ENCODE results near the gene SH2D1A. TPM values are rescaled to one million over a fixed set of nuclear protein-coding genes. Genes with fewer than 3 reads are reported as not detected.

SH2D1A gene
- polyA plus RNA-seq, 1 donor (not counting 4 experiments of a cell fraction or from before 2014, with no cell fraction given), result 0.04 TPM

DNA sequence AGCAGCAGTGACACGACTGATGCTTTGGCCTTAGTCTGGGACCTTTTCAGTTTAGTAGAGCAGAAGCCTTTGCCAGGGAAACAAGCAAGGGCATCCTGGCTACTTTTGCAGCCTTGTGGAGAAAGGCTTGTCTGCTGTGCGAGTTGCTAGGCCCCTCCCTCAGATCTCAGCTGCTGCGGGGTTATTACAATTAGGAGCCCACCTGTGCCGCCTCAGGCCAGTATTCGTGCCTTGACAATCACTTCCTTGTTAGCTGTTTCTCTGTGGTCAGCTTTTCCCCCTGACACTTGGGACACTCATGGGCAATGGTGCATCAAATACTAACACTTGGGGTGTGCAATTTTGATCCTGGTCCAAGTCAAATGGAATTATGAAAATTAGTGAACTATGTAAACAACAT, 67.9 kb downstream of the SH2D1A start:
- dilution Hi-C loops (cut with MboI; ENCODE audit: extremely low pct_ligation_motif_present, low sequenced_read_pairs), result no loop called here

GRCh38 chrX:124415115-124415800, 68.9 kb downstream of the SH2D1A start:
- FAIRE-seq (no peak), DNase-seq (ENCODE audit: low read depth, low spot score) (no peak)
- Histone ChIP-seq H3K27me3 (ENCODE audit: control insufficient read depth, extremely low read depth, insufficient read depth, low read length) (no peaks in the 10 kb centered on the region), H3K9me1 (ENCODE audit: control insufficient read depth, extremely low read depth, insufficient read depth, low read length) (no peaks in the 10 kb centered on the region), H3K79me2 (ENCODE audit: control insufficient read depth, insufficient read depth, low read length) (no peaks in the 10 kb centered on the region), H3K9me3 (ENCODE audit: control insufficient read depth, low read depth, low read length) (no peaks in the 10 kb centered on the region), H3K36me3 (ENCODE audit: control insufficient read depth in 2 of 2, extremely low read depth in 1 of 2, insufficient read depth in 2 of 2, low read length in 2 of 2) (no peaks in the 10 kb centered on the region), H3K4me3 (ENCODE audit: control insufficient read depth in 2 of 3, extremely low read depth in 1 of 3, insufficient read depth in 2 of 3, low read depth in 1 of 3, low read length in 3 of 3) (no peak overlapping the region), H3K27ac (ENCODE audit: control insufficient read depth, insufficient read depth, low read length) (no peak overlapping the region), H3K4me2 (ENCODE audit: control insufficient read depth, extremely low read depth, insufficient read depth, low read depth, low read length) (no peak overlapping the region), H4K20me1 (ENCODE audit: control insufficient read depth, extremely low read depth, insufficient read depth, low read length) (no peaks in the 10 kb centered on the region), H3K9ac (ENCODE audit: control insufficient read depth, extremely low read depth, insufficient read depth, low read length) (no peak overlapping the region), H3K4me1 (ENCODE audit: control insufficient read depth, extremely low read depth, insufficient read depth, low read length) (no peaks in the 10 kb centered on the region), H2AFZ (ENCODE audit: control insufficient read depth, low read length) (no peak overlapping the region)
- no peak for TF ChIP-seq EZH2 (IDR thresholded peaks at IDR 0.05; ENCODE audit: low read length)
- TF ChIP-seq, protein P1, sequence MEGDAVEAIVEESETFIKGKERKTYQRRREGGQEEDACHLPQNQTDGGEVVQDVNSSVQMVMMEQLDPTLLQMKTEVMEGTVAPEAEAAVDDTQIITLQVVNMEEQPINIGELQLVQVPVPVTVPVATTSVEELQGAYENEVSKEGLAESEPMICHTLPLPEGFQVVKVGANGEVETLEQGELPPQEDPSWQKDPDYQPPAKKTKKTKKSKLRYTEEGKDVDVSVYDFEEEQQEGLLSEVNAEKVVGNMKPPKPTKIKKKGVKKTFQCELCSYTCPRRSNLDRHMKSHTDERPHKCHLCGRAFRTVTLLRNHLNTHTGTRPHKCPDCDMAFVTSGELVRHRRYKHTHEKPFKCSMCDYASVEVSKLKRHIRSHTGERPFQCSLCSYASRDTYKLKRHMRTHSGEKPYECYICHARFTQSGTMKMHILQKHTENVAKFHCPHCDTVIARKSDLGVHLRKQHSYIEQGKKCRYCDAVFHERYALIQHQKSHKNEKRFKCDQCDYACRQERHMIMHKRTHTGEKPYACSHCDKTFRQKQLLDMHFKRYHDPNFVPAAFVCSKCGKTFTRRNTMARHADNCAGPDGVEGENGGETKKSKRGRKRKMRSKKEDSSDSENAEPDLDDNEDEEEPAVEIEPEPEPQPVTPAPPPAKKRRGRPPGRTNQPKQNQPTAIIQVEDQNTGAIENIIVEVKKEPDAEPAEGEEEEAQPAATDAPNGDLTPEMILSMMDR (optimal IDR thresholded peaks at IDR 0.05 in 1 of 3, IDR thresholded peaks at IDR 0.05 in 1 of 3, conservative IDR thresholded peaks at IDR 0.05 in 1 of 3; ENCODE audit: extremely low read depth in 1 of 3, insufficient read depth in 2 of 3, low read length in 3 of 3), result no peak
- dilution Hi-C loops (cut with MboI; ENCODE audit: extremely low pct_ligation_motif_present, low sequenced_read_pairs), result no loop called here

More for the DNA sequence above, 67.9 kb downstream of the SH2D1A start:
- no peak for DNase-seq (ENCODE audit: low read depth, low spot score)
- Histone ChIP-seq H3K36me3 (ENCODE audit: control insufficient read depth in 2 of 2, extremely low read depth in 1 of 2, insufficient read depth in 2 of 2, low read length in 2 of 2) (no peaks in the 10 kb centered on the region), H3K9me1 (ENCODE audit: control insufficient read depth, extremely low read depth, insufficient read depth, low read length) (no peaks in the 10 kb centered on the region), H3K9ac (ENCODE audit: control insufficient read depth, extremely low read depth, insufficient read depth, low read length) (no peak overlapping the region), H3K4me3 (ENCODE audit: control insufficient read depth in 2 of 3, extremely low read depth in 1 of 3, insufficient read depth in 2 of 3, low read depth in 1 of 3, low read length in 3 of 3) (no peak overlapping the region), H3K27ac (ENCODE audit: control insufficient read depth, insufficient read depth, low read length) (no peak overlapping the region), H3K4me2 (ENCODE audit: control insufficient read depth, extremely low read depth, insufficient read depth, low read depth, low read length) (no peak overlapping the region), H2AFZ (ENCODE audit: control insufficient read depth, low read length) (no peak overlapping the region), H3K4me1 (ENCODE audit: control insufficient read depth, extremely low read depth, insufficient read depth, low read length) (no peaks in the 10 kb centered on the region), H3K9me3 (ENCODE audit: control insufficient read depth, low read depth, low read length) (no peaks in the 10 kb centered on the region), H3K27me3 (ENCODE audit: control insufficient read depth, extremely low read depth, insufficient read depth, low read length) (no peaks in the 10 kb centered on the region), H3K79me2 (ENCODE audit: control insufficient read depth, insufficient read depth, low read length) (no peaks in the 10 kb centered on the region), H4K20me1 (ENCODE audit: control insufficient read depth, extremely low read depth, insufficient read depth, low read length) (no peaks in the 10 kb centered on the region)
- TF ChIP-seq EZH2 (IDR thresholded peaks at IDR 0.05; ENCODE audit: low read length), result no peak
- TF ChIP-seq, protein P1 (optimal IDR thresholded peaks at IDR 0.05 in 1 of 3, IDR thresholded peaks at IDR 0.05 in 1 of 3, conservative IDR thresholded peaks at IDR 0.05 in 1 of 3; ENCODE audit: extremely low read depth in 1 of 3, insufficient read depth in 2 of 3, low read length in 3 of 3), result no peak
- no peak for FAIRE-seq
